ENCODE results near the gene OR4E1. TPM values are rescaled to one million over a fixed set of nuclear protein-coding genes. Genes with fewer than 3 reads are reported as not detected.

OR4E1 gene
- total and polyA plus RNA-seq, 2 donors (not counting 1 experiment from before 2014, with no cell fraction given) = not detected

GRCh38 chr14:21668377-21668776 lies 5.2 kb downstream of the OR4E1 start:
- Histone ChIP-seq H3K27me3 (replicated peaks in 1 of 4; ENCODE audit: control extremely low read depth in 1 of 4, control insufficient read depth in 3 of 4, insufficient read depth in 4 of 4, low read length in 3 of 4) (peaks cover 0 to 4% (median 2%) of the 10 kb centered on the region in 4 experiments), H3K4me1 (ENCODE audit: control insufficient read depth in 2 of 2, insufficient read depth in 2 of 2, low read length in 2 of 2) (no peaks in the 10 kb centered on the region), H3K36me3 (replicated peaks in 1 of 2; ENCODE audit: control extremely low read depth in 1 of 2, control insufficient read depth in 1 of 2, extremely low read depth in 1 of 2, insufficient read depth in 2 of 2, low read length in 1 of 2) (no peaks in the 10 kb centered on the region), H3K4me2 (replicated peaks; ENCODE audit: low read depth, low read length, poor library complexity, severe bottlenecking) (no peak overlapping the region), H3K9ac (ENCODE audit: low read length) (no peak overlapping the region), H3K9me3 (ENCODE audit: control extremely low read depth in 1 of 3, control insufficient read depth in 2 of 3, insufficient read depth in 1 of 3, low read length in 2 of 3) (no peaks in the 10 kb centered on the region), H3K27ac (ENCODE audit: low read length in 2 of 2) (no peak overlapping the region), H4K20me1 (ENCODE audit: control insufficient read depth, insufficient read depth, low read length, poor library complexity, severe bottlenecking) (no peaks in the 10 kb centered on the region), H2AFZ (ENCODE audit: insufficient read depth, low read depth, low read length, poor library complexity, severe bottlenecking) (no peak overlapping the region), H3K79me2 (ENCODE audit: control insufficient read depth, insufficient read depth, low read length) (no peaks in the 10 kb centered on the region), H3K4me3 (ENCODE audit: control extremely low read depth in 1 of 5, extremely low read depth in 1 of 5, insufficient read depth in 1 of 5, low read depth in 2 of 5, low read length in 4 of 5) (no peak overlapping the region)
- DNase-seq = no peak
- no CpG with 5 or more reads among the region's 3 CpGs for WGBS (ENCODE audit: insufficient coverage)
- H3K27ac Mint-ChIP-seq = no peak overlapping the region
- H3K27me3 Mint-ChIP-seq = peaks cover 14% of the 10 kb centered on the region
- no peak for ATAC-seq (ENCODE audit: low read depth)
- ChIA-PET POLR2A (no interaction called here), CTCF (no interaction called here)
- TF ChIP-seq CTCF (IDR thresholded peaks at IDR 0.05) (no peak), EZH2 (IDR thresholded peaks at IDR 0.05; ENCODE audit: borderline replicate concordance, insufficient read depth, low read depth, low read length, poor library complexity, severe bottlenecking) (no peak)
- intact Hi-C loops (cut with micrococcal nuclease) = no loop called here
- H3K4me1 Mint-ChIP-seq = no peaks in the 10 kb centered on the region
- H3K9me3 Mint-ChIP-seq (ENCODE audit: insufficient read depth) = peaks cover 2% of the 10 kb centered on the region
- no peak overlapping the region for H3K4me3 Mint-ChIP-seq

- Mint-ChIP-seq H3K27me3 (peaks cover 10% of the 10 kb centered on the region), H3K9me3 (ENCODE audit: insufficient read depth) (peaks cover 2% of the 10 kb centered on the region), H3K27ac (no peak overlapping the region), H3K4me1 (no peaks in the 10 kb centered on the region), H3K4me3 (no peak overlapping the region)
- TF ChIP-seq EZH2 (IDR thresholded peaks at IDR 0.05; ENCODE audit: borderline replicate concordance, insufficient read depth, low read depth, low read length, poor library complexity, severe bottlenecking) = no peak
- TF ChIP-seq CTCF (IDR thresholded peaks at IDR 0.05) = no peak
- Histone ChIP-seq H2AFZ (ENCODE audit: insufficient read depth, low read depth, low read length, poor library complexity, severe bottlenecking) (no peak overlapping the region), H3K27ac (ENCODE audit: low read length in 2 of 2) (no peak overlapping the region), H3K27me3 (replicated peaks in 1 of 4; ENCODE audit: control extremely low read depth in 1 of 4, control insufficient read depth in 3 of 4, insufficient read depth in 4 of 4, low read length in 3 of 4) (peaks cover 0 to 7% (median 2%) of the 10 kb centered on the region in 4 experiments), H3K4me2 (replicated peaks; ENCODE audit: low read depth, low read length, poor library complexity, severe bottlenecking) (no peak overlapping the region), H3K9ac (ENCODE audit: low read length) (no peak overlapping the region), H3K36me3 (replicated peaks in 1 of 2; ENCODE audit: control extremely low read depth in 1 of 2, control insufficient read depth in 1 of 2, extremely low read depth in 1 of 2, insufficient read depth in 2 of 2, low read length in 1 of 2) (no peaks in the 10 kb centered on the region), H3K4me1 (ENCODE audit: control insufficient read depth in 2 of 2, insufficient read depth in 2 of 2, low read length in 2 of 2) (no peaks in the 10 kb centered on the region), H3K79me2 (ENCODE audit: control insufficient read depth, insufficient read depth, low read length) (no peaks in the 10 kb centered on the region), H3K9me3 (ENCODE audit: control extremely low read depth in 1 of 3, control insufficient read depth in 2 of 3, insufficient read depth in 1 of 3, low read length in 2 of 3) (no peaks in the 10 kb centered on the region), H3K4me3 (ENCODE audit: control extremely low read depth in 1 of 5, extremely low read depth in 1 of 5, insufficient read depth in 1 of 5, low read depth in 2 of 5, low read length in 4 of 5) (no peak overlapping the region), H4K20me1 (ENCODE audit: control insufficient read depth, insufficient read depth, low read length, poor library complexity, severe bottlenecking) (no peaks in the 10 kb centered on the region)
- DNase-seq (no peak), ATAC-seq (ENCODE audit: low read depth) (no peak)
- ChIA-PET CTCF (no interaction called here), POLR2A (no interaction called here)
- intact Hi-C loops (cut with micrococcal nuclease) = no loop called here
- 100% methylated on average over 1 of the region's 1 CpG for WGBS (ENCODE audit: insufficient coverage)
These were observed 16.6 kb downstream of the OR4E1 start for GRCh38 chr14:21656980-21657379.
